LNCAP (cell line): ENCODE results near the gene TTBK1.

Experiments used
- TF ChIP-seq, protein P1 (sequence below): fragments of 450-650 bp; IDR thresholded peaks from 2 replicates; pipeline ENCODE4 v1.5.1; 2017; ENCODE audit warnings: mild to moderate bottlenecking

The TTBK1 gene

DNA sequence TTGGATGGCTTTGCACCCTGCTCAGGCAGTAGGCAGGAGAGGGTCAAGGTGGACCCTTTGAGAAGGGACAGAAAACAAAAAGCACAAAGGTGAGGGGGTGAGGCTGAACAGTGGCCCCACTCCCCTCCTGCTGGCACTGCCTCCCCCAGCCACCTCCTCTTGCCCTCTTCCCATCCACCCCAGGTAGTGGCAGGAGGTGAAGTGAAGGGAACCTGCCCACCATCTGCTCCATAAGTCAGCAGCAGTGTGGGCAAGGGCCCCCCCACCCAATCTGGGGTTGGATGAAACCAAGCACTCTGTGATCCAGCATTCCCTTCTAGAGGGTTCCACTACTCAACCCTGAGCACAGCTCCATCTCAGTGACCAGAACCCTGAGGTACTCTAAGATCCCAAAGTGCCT, 28.7 kb downstream of the TTBK1 start:
- TF ChIP-seq, protein P1, sequence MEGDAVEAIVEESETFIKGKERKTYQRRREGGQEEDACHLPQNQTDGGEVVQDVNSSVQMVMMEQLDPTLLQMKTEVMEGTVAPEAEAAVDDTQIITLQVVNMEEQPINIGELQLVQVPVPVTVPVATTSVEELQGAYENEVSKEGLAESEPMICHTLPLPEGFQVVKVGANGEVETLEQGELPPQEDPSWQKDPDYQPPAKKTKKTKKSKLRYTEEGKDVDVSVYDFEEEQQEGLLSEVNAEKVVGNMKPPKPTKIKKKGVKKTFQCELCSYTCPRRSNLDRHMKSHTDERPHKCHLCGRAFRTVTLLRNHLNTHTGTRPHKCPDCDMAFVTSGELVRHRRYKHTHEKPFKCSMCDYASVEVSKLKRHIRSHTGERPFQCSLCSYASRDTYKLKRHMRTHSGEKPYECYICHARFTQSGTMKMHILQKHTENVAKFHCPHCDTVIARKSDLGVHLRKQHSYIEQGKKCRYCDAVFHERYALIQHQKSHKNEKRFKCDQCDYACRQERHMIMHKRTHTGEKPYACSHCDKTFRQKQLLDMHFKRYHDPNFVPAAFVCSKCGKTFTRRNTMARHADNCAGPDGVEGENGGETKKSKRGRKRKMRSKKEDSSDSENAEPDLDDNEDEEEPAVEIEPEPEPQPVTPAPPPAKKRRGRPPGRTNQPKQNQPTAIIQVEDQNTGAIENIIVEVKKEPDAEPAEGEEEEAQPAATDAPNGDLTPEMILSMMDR: no peak

DNA sequence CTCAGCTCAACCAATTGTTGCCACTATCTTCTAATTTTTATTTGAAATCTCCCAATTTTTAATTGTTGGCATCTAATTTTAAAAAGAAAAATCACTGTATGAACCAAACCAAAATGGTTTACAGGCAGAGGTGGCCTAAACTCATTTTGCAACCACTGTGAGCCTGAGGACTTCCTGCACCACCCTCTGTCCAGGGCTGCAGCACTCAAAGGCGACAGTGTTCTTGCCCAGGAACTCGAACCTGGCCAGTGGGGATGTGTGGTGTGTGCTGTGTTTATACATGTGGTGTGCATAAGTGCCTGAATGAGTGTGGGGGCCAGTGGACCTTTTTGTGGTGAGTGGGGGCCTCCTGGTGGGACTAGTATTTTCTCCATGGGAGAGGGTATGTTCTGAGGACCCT, 30.4 kb downstream of the TTBK1 start:
- TF ChIP-seq, protein P1: no peak

DNA sequence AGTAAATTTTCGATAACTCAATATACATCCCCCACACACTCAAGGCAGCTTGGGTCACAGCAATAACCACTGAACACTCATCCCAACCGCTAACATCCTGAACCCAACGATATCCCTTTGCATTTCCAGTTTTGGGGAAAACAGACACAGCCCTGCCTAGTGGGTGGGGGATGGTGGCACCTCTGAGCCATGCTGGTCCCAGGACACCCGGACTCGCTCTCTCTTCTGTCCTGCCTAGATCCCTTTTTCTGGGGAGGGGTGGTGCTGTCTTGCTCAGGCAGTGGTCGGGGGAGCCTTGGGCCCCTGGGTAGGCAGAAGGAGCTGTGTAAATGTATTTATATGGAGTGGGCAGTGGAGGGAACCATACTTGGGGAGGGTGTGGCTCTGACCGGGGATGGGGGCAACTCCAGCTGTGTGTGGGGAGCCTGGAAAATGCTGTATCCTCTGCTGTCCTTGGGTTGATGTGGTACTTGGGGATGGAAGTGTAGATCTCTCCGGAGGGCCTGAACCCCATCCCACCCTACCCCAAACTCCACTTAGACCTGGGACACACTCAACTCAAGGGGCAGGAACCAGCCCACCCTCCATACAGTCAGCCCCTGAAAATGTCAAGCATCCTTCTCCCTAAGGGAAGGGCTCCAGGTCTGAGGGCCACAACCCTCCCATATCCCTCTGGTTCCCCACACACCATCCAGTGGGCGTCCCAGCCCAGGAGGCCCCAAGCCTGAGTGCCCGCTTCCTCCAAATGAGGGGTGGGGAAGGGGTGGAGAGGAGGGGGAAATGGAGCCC, 31.0 kb downstream of the TTBK1 start:
- TF ChIP-seq, protein P1: no peak

DNA sequence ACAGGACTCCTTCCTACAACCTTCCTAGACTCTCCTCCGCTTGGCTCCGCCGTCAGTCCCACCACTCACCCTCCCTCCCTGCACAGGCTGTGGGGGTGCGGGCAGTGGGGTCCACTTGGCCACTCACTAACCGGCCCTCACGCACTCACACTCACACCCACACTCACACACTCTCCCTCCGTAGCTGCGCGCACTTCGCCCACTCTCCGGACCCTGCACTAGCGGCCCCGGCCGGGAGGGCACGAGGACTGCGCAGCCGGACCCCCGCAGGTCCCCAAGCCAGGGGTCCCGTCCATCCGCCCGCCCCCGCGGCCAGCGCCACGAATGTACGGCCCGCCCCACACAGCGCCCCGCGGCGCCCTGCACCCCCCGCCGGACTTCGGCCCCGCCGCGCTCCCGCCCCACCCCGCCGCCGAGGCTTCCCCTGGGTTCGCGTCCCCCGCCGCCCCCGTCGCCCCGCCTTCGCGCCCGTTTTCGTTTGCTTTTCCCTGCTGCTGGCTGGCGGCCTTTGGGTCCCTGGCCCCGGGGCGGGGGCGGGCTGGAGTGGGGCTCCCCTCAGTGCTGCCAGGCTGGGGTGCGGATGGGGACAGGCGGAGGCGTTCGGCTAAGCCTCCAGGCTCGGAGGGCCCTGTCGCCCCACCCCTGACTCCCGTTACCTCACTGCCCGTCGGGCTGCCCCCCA, 31.8 kb downstream of the TTBK1 start:
- TF ChIP-seq, protein P1: no peak

DNA sequence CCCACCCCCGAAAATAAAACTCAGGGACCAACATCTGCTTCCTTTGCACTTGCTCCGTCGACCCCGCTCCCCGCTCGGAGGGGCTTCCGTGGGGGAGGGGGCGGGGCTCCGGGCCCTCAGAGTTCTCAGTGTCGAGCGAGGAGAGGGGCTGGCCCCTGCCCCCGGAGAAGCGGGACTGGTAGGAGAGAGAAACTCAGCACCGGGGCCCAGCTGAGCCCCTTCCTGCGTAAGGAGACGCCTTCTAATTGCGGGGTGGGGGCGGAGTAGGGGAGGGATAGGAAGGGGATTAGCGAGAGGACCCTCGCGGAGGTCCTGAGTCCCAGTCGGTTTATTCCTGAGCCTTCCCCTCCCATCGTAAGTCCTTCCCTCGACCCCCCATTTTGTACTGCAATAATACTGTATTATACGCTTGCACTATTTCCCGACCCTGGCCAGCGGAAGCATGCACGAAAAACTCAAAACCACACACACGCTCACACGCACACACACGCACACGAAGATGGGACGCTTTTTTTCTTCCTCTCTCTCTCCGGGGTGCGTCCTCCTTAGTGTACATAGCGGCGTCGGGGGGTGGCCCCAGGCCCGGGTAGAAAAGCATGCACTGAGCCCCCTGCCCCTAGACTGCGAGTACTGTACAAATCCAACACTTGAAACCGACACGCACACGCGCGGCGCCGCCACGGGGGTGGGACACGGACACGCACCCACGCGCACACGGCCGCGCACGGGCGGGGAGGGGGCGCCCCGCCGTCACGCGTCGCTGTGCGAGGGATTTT, 32.7 kb downstream of the TTBK1 start:
- TF ChIP-seq, protein P1: no peak

DNA sequence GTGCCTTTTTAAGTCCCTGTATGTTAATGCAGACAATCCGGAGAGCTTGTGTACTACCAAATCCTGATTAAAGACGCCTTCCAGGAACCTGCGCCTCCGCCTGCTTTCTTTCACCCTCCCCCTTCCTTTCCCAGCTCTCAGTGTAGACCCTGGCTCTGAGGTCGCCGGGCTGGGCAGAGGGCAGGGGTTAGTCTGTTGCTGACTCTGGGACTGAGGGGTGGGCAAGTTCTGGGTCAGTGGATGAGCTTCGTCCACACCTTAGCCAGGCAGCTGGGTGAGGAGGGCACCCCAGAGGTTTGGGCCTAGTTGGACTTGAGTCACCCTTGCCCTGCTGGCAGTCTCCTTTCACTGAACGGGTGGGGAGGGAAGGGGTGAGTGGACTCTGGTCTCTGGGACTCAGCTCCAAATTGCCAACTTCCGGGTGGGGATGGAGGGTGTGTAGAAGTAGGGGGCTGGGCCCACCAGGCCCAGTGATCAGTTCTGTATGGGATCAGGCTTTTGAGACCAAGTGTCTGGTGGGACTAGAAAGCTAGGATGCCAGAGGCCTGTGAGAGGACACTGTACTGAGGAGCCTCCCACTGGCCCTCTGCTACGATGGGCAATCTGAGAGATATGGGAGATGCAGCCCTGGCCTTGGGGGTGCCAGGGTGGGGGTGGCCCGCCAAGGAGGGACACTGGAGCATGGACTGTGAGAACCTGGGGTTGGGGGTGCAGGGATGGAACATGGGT, 33.5 kb downstream of the TTBK1 start:
- TF ChIP-seq, protein P1: no peak

DNA sequence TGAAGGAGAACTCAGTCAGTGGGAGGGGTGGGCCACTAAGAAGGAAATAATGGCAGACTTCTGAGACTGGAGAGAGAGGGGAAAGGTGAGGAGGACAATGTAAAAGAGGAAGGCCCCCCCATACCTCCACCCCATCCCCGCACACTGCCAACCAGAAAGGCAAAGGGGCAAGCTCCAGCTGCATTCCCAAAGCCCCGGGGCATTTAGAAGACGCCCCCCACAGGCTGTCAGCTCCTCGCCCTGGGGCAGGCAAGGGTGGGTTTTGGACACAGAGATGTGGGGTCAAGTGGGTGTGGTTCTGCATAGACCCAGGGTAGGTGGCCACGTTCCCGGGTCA, 34.0 kb downstream of the TTBK1 start:
- TF ChIP-seq, protein P1: no peak
